Hepatocyte (in vitro differentiated cells): ENCODE results near the gene SEZ6. TPM values are rescaled to one million over a fixed set of nuclear protein-coding genes. Genes with fewer than 3 reads are reported as not detected.

ENCODE experiments used
- DNase-seq: peaks from one replicate; pipeline ENCODE4 v3.0.0-alpha.2; 2016; ENCODE audit warnings: low spot score
- H2AFZ ChIP-seq: fragments of 200-600 bp; sonication (generic); 2 replicates; pipeline ENCODE4 v1.6.0; 2016; ENCODE audit warnings: antibody characterized with exemption, mild to moderate bottlenecking
- H3K27ac ChIP-seq: fragments of 200-600 bp; sonication (generic); 2 replicates; pipeline ENCODE4 v1.5.1; 2016; ENCODE audit warnings: mild to moderate bottlenecking
- H3K27me3 ChIP-seq: fragments of 200-600 bp; sonication (generic); 2 replicates; pipeline ENCODE4 v1.6.1; 2016
- H3K36me3 ChIP-seq: fragments of 200-600 bp; sonication (generic); replicated peaks from 2 replicates; pipeline ENCODE4 v1.5.1; 2016; ENCODE audit warnings: low read depth; ENCODE audit not compliant: insufficient read depth
- H3K4me1 ChIP-seq: fragments of 200-600 bp; sonication (generic); 2 replicates; pipeline ENCODE4 v1.5.1; 2016; ENCODE audit warnings: mild to moderate bottlenecking, moderate library complexity; ENCODE audit not compliant: insufficient read depth
- H3K4me2 ChIP-seq: fragments of 200-600 bp; sonication (generic); 2 replicates; pipeline ENCODE4 v1.6.0; 2016
- H3K4me3 ChIP-seq: fragments of 200-600 bp; sonication (generic); 2 replicates; pipeline ENCODE4 v1.5.1; 2016; ENCODE audit warnings: mild to moderate bottlenecking
- H3K79me2 ChIP-seq: fragments of 200-600 bp; sonication (generic); 2 replicates; pipeline ENCODE4 v1.6.0; 2017; ENCODE audit warnings: mild to moderate bottlenecking
- H3K9me2 ChIP-seq: fragments of 200-600 bp; sonication (generic); replicated peaks from 2 replicates; pipeline ENCODE4 v1.6.0; 2017; ENCODE audit warnings: mild to moderate bottlenecking; ENCODE audit not compliant: insufficient read depth
- H3K9me3 ChIP-seq: fragments of 200-600 bp; sonication (generic); 2 replicates; pipeline ENCODE4 v1.5.1; 2016; ENCODE audit warnings: low read depth, mild to moderate bottlenecking
- H4K20me1 ChIP-seq: fragments of 200-600 bp; sonication (generic); 2 replicates; pipeline ENCODE4 v1.6.0; 2016; ENCODE audit warnings: mild to moderate bottlenecking; ENCODE audit not compliant: insufficient read depth, poor library complexity, severe bottlenecking
- CTCF ChIP-seq: fragments of 200-600 bp; sonication (generic); IDR thresholded peaks from 2 replicates; pipeline ENCODE4 v1.5.1; 2016; ENCODE audit warnings: antibody characterized with exemption, mild to moderate bottlenecking; ENCODE audit not compliant: poor library complexity
- EZH2 ChIP-seq: fragments of 200-600 bp; sonication (generic); IDR thresholded peaks from 2 replicates; pipeline ENCODE4 v1.6.1; 2016; ENCODE audit warnings: antibody characterized with exemption, mild to moderate bottlenecking, borderline replicate concordance
- EZH2phosphoT487 ChIP-seq: fragments of 200-600 bp; sonication (generic); IDR thresholded peaks from one replicate; pipeline ENCODE4 v1.6.1; 2018; ENCODE audit warnings: antibody characterized with exemption, mild to moderate bottlenecking, low read depth, moderate library complexity; ENCODE audit not compliant: unreplicated experiment, severe bottlenecking
- WGBS: methylation state at CpG from one replicate; pipeline ENCODE4 v1.1.6; 2016; ENCODE audit warnings: low lambda C conversion rate; ENCODE audit errors: missing lambda C conversion rate; 5-methylcytosine and 5-hydroxymethylcytosine counted together
- polyA plus RNA-seq: library from polyadenylated mRNA; unstranded; fragments of >200 nt; fragmentation: Nextera tagmentation; extraction: Ambion mirVana; gene quantifications from 2 replicates; pipeline ENCODE4 v1.2.1, GENCODE V29; 2016
- total RNA-seq: library from RNA; depleted of rRNA; stranded (reverse); fragments of >200 nt; gene quantifications from 2 replicates; pipeline ENCODE4 v1.2.3, GENCODE V29; 2014

Gene SEZ6
- total and polyA plus RNA-seq, 2 experiments from 2014 or later: 0.81 to 1.2 TPM

- no peaks in the 10 kb centered on the region for H4K20me1 ChIP-seq
- H3K36me3 ChIP-seq: no peaks in the 10 kb centered on the region
- no peaks in the 10 kb centered on the region for H3K4me1 ChIP-seq
- no peak overlapping the region for H3K4me3 ChIP-seq
- no peaks in the 10 kb centered on the region for H3K9me2 ChIP-seq
- DNase-seq: no peak
- 41% methylated on average over 5 of the region's 5 CpGs for WGBS
- no peak for TF ChIP-seq EZH2phosphoT487
- TF ChIP-seq CTCF: no peak
- peaks cover 48% of the 10 kb centered on the region for H3K27me3 ChIP-seq
- no peak overlapping the region for H3K27ac ChIP-seq
- no peak overlapping the region for H3K4me2 ChIP-seq
- no peak overlapping the region for H2AFZ ChIP-seq
- no peaks in the 10 kb centered on the region for H3K9me3 ChIP-seq
- H3K79me2 ChIP-seq: no peaks in the 10 kb centered on the region
Observed at GRCh38 chr17:28999206-28999605, 6.6 kb downstream of the SEZ6 start.

GRCh38 chr17:28997806-28998205 lies 8.0 kb downstream of the SEZ6 start:
- no peak for DNase-seq
- Histone ChIP-seq H3K36me3 (no peaks in the 10 kb centered on the region), H3K79me2 (no peaks in the 10 kb centered on the region), H3K27me3 (peaks cover 34% of the 10 kb centered on the region), H3K4me3 (no peak overlapping the region), H3K27ac (no peak overlapping the region), H3K4me2 (no peak overlapping the region), H3K9me2 (no peaks in the 10 kb centered on the region), H4K20me1 (no peaks in the 10 kb centered on the region), H3K4me1 (no peaks in the 10 kb centered on the region), H2AFZ (no peak overlapping the region), H3K9me3 (no peaks in the 10 kb centered on the region)
- TF ChIP-seq EZH2: no peak
- no peak for TF ChIP-seq EZH2phosphoT487
- no peak for TF ChIP-seq CTCF
- no CpG with 5 or more reads among the region's 1 CpG for WGBS

GRCh38 chr17:28996554-28997096 lies 9.2 kb downstream of the SEZ6 start:
- Histone ChIP-seq H3K9me2 (no peaks in the 10 kb centered on the region), H2AFZ (no peak overlapping the region), H3K27me3 (peaks cover 26% of the 10 kb centered on the region), H3K36me3 (no peaks in the 10 kb centered on the region), H3K27ac (no peak overlapping the region), H3K4me1 (no peaks in the 10 kb centered on the region), H3K4me3 (no peak overlapping the region), H3K9me3 (no peaks in the 10 kb centered on the region), H4K20me1 (no peaks in the 10 kb centered on the region), H3K79me2 (no peaks in the 10 kb centered on the region), H3K4me2 (no peak overlapping the region)
- TF ChIP-seq EZH2phosphoT487 (no peak), CTCF (no peak), EZH2 (no peak)
- no peak for DNase-seq
- 55% methylated on average over 5 of the region's 5 CpGs for WGBS
